Measurements from ENCODE around the gene BCR. TPM values are rescaled to one million over a fixed set of nuclear protein-coding genes. Genes with fewer than 3 reads are reported as not detected.
A peak's percentile ranks its signal among the peaks of the same experiment; 100 is the strongest.

Gene BCR
- total RNA-seq, 2 experiments from 2014 or later: 30.4 to 32.0 TPM

GRCh38 chr22:23276656-23277582, 96.6 kb downstream of the BCR start:
- no peak for TF ChIP-seq CTCF (IDR thresholded peaks at IDR 0.05)
- no peaks in the 10 kb centered on the region for H3K27me3 Mint-ChIP-seq
- H3K36me3 Mint-ChIP-seq (ENCODE audit: low read depth): peaks cover 2% of the 10 kb centered on the region
- DNase-seq (no peak), ATAC-seq (no peak)
- CTCF ChIA-PET: interaction anchor here (1.2 to 10.2 kb wide), 2 partner anchors 13 to 100 kb away, joined by 4 to 237 read pairs; partner anchors contain the start of gene BCR
- H3K9me3 Mint-ChIP-seq: no peaks in the 10 kb centered on the region
- H3K27ac Mint-ChIP-seq: peak overlapping the region; percentile 39
- intact Hi-C loops (cut with micrococcal nuclease): no loop called here
- H3K4me1 Mint-ChIP-seq (ENCODE audit: low read depth): peaks cover 32% of the 10 kb centered on the region
- POLR2A ChIA-PET: interaction anchor here (1.0 kb wide), 1 partner anchor 88 kb away, joined by 4 read pairs; no protein-coding TSS in a partner anchor
- H3K4me3 Mint-ChIP-seq: no peak overlapping the region

- Mint-ChIP-seq H3K27me3 (no peaks in the 10 kb centered on the region), H3K4me1 (ENCODE audit: low read depth) (peaks cover 32% of the 10 kb centered on the region), H3K27ac (peak overlapping the region; percentile 39), H3K36me3 (ENCODE audit: low read depth) (peaks cover 2% of the 10 kb centered on the region), H3K9me3 (no peaks in the 10 kb centered on the region), H3K4me3 (no peak overlapping the region)
- ATAC-seq (no peak), DNase-seq (no peak)
- ChIA-PET POLR2A (interaction anchor here (1.0 kb wide), 1 partner anchor 88 kb away, joined by 4 read pairs; no protein-coding TSS in a partner anchor), CTCF (interaction anchor here (1.5 to 10.2 kb wide), 2 partner anchors 13 to 101 kb away, joined by 9 to 237 read pairs; partner anchors contain the start of gene BCR)
- intact Hi-C loops (cut with micrococcal nuclease): no loop called here
- no peak for TF ChIP-seq CTCF (IDR thresholded peaks at IDR 0.05)
Measured at GRCh38 chr22:23277583-23278295, 97.4 kb downstream of the BCR start.

- H3K4me3 Mint-ChIP-seq: no peak overlapping the region
- peak overlapping the region; percentile 63 for H3K27ac Mint-ChIP-seq
- no peak for TF ChIP-seq CTCF (IDR thresholded peaks at IDR 0.05)
- H3K36me3 Mint-ChIP-seq (ENCODE audit: low read depth): no peaks in the 10 kb centered on the region
- no peaks in the 10 kb centered on the region for H3K27me3 Mint-ChIP-seq
- H3K4me1 Mint-ChIP-seq (ENCODE audit: low read depth): peaks cover 32% of the 10 kb centered on the region
- intact Hi-C loops (cut with micrococcal nuclease): no loop called here
- DNase-seq (peak; percentile 38), ATAC-seq (peak; percentile 53)
- POLR2A ChIA-PET: interaction anchor here (0.8 to 1.1 kb wide), 2 partner anchors 91 to 99 kb away, joined by 3 read pairs; partner anchors contain the start of gene BCR
- CTCF ChIA-PET: interaction anchor here (1.1 to 10.2 kb wide), 4 partner anchors 11 to 319 kb away, joined by 3 to 237 read pairs (median 7); partner anchors contain the start of gene BCR
- no peaks in the 10 kb centered on the region for H3K9me3 Mint-ChIP-seq
Measured at GRCh38 chr22:23278883-23279675, 98.8 kb downstream of the BCR start.

- peak overlapping the region; percentile 63 for H3K27ac Mint-ChIP-seq
- peak; percentile 23 for DNase-seq
- TF ChIP-seq CTCF (IDR thresholded peaks at IDR 0.05): no peak
- no peaks in the 10 kb centered on the region for H3K36me3 Mint-ChIP-seq (ENCODE audit: low read depth)
- ChIA-PET CTCF (interaction anchor here (1.4 to 10.2 kb wide), 2 partner anchors 103 to 320 kb away, joined by 5 to 237 read pairs; partner anchors contain the start of gene BCR), POLR2A (interaction anchor here (0.8 kb wide), 1 partner anchor 100 kb away, joined by 3 read pairs; the partner anchor contains the start of gene BCR)
- no peak for ATAC-seq
- no peaks in the 10 kb centered on the region for H3K27me3 Mint-ChIP-seq
- peaks cover 32% of the 10 kb centered on the region for H3K4me1 Mint-ChIP-seq (ENCODE audit: low read depth)
- intact Hi-C loops (cut with micrococcal nuclease): loop anchor here (10.0 kb wide), 1 partner anchor 325 kb away; no protein-coding TSS in a partner anchor
- H3K4me3 Mint-ChIP-seq: no peak overlapping the region
- H3K9me3 Mint-ChIP-seq: no peaks in the 10 kb centered on the region
Measured at GRCh38 chr22:23279781-23280180, 99.5 kb downstream of the BCR start.

Data from activated CD8-positive, alpha-beta T cell treated with anti-CD3 and anti-CD28 coated beads for 36 hours (primary cell).